HepG2 (cell line): ENCODE results near the gene ZFHX3. TPM values are rescaled to one million over a fixed set of nuclear protein-coding genes. Genes with fewer than 3 reads are reported as not detected.

ENCODE experiments used
- CHD2 ChIP-seq: IDR thresholded peaks from 2 replicates; pipeline ENCODE4 v1.6.1; 2011; ENCODE audit warnings: low read depth, low read length, improper control_type of control experiment
- ETV6 ChIP-seq: sonication (generic); formaldehyde crosslinking; conservative IDR thresholded peaks from 2 replicates; pipeline ENCODE4 v1.4.0; 2020; ENCODE audit warnings: missing genetic modification reagents
- FOXA3 ChIP-seq: IDR thresholded peaks from 2 replicates; pipeline ENCODE4 v1.6.1; 2016; ENCODE audit warnings: missing genetic modification reagents, missing compliant biosample characterization
- HOXD1 ChIP-seq: sonication (generic); formaldehyde crosslinking; IDR thresholded peaks from 2 replicates; pipeline ENCODE4 v1.5.0; 2020; ENCODE audit warnings: missing genetic modification reagents
- MED1 ChIP-seq: sonication (generic); formaldehyde crosslinking; IDR thresholded peaks from 2 replicates; pipeline ENCODE4 v1.4.0; 2020; ENCODE audit warnings: missing genetic modification reagents
- NFE2 ChIP-seq: sonication (generic); formaldehyde crosslinking; IDR thresholded peaks from 2 replicates; pipeline ENCODE4 v1.4.0; 2020; ENCODE audit warnings: missing genetic modification reagents
- NR3C1 ChIP-seq: sonication (generic); formaldehyde crosslinking; IDR thresholded peaks from 2 replicates; pipeline ENCODE4 v1.4.0; 2020; ENCODE audit warnings: missing genetic modification reagents
- RCOR2 ChIP-seq: IDR thresholded peaks from 2 replicates; pipeline ENCODE4 v1.6.1; 2016; ENCODE audit warnings: missing biosample characterization, missing genetic modification reagents
- ZFX ChIP-seq: sonication (generic); formaldehyde crosslinking; IDR thresholded peaks from 2 replicates; pipeline ENCODE4 v1.4.0; 2020; ENCODE audit warnings: mild to moderate bottlenecking, low read depth, missing genetic modification reagents, moderate library complexity
- ZMYM3 ChIP-seq: sonication (generic); formaldehyde crosslinking; IDR thresholded peaks from 2 replicates; pipeline ENCODE4 v1.5.1; 2020; ENCODE audit warnings: mild to moderate bottlenecking, missing genetic modification reagents
- ZMYM4 ChIP-seq: sonication (generic); formaldehyde crosslinking; IDR thresholded peaks from 2 replicates; pipeline ENCODE4 v1.8.1; 2023; ENCODE audit warnings: mild to moderate bottlenecking, missing genetic modification reagents
- ZNF441 ChIP-seq: sonication (generic); formaldehyde crosslinking; IDR thresholded peaks from 2 replicates; pipeline ENCODE4 v1.7.0; 2021; ENCODE audit warnings: missing genetic modification reagents, borderline replicate concordance
- ZUFSP ChIP-seq: sonication (generic); formaldehyde crosslinking; IDR thresholded peaks from 2 replicates; pipeline ENCODE4 v1.9.0; 2021; ENCODE audit warnings: missing genetic modification reagents, mild to moderate bottlenecking, borderline replicate concordance
- polyA plus RNA-seq, 8 experiments: library from polyadenylated mRNA; depleted of rRNA in 3 of 8; stranded (reverse) in 7 of 8; unstranded in 1 of 8; fragments of >200 nt; fragmentation: Illumina TruSeq in 4 of 8; extraction: Trizol in 4 of 8; gene quantifications; 2 replicates each; pipeline versions ENCODE4 v1.2.1 to v1.2.3, GENCODE V29; 2011 to 2016; ENCODE audit warnings: low read depth in 4 of 8, missing spikeins in 1 of 8, mixed read lengths in 1 of 8; ENCODE audit not compliant: insufficient read depth in 1 of 8
- total RNA-seq, 5 experiments: library from RNA; depleted of rRNA; stranded (reverse); fragments of >200 nt; fragmentation: Illumina TruSeq; extraction: Trizol; gene quantifications; 2 replicates each; pipeline ENCODE4 v1.2.3, GENCODE V29; 2016; ENCODE audit warnings: low read depth in 1 of 5
- TF ChIP-seq, protein P1 (sequence below): sonication (generic); formaldehyde crosslinking; IDR thresholded peaks from 2 replicates; pipeline ENCODE4 v1.4.0; 2020; ENCODE audit warnings: missing genetic modification reagents, borderline replicate concordance
- TF ChIP-seq, protein P2 (sequence below): IDR thresholded peaks from 2 replicates; pipeline ENCODE4 v1.4.0; 2020; ENCODE audit warnings: mild to moderate bottlenecking, missing genetic modification reagents
- TF ChIP-seq, protein P3 (sequence below): sonication (generic); formaldehyde crosslinking; IDR thresholded peaks from 2 replicates; pipeline ENCODE4 v1.4.0; 2020; ENCODE audit warnings: mild to moderate bottlenecking, missing genetic modification reagents
- TF ChIP-seq, protein P4 (sequence below): sonication (generic); formaldehyde crosslinking; IDR thresholded peaks from 2 replicates; pipeline ENCODE4 v1.4.0; 2020; ENCODE audit warnings: mild to moderate bottlenecking, missing genetic modification reagents

ZFHX3 gene
- total and polyA plus RNA-seq, 2 of the 13 experiments (the other 11 are each of a cell fraction or from before 2014, with no cell fraction given): 5.0 to 6.0 TPM

DNA sequence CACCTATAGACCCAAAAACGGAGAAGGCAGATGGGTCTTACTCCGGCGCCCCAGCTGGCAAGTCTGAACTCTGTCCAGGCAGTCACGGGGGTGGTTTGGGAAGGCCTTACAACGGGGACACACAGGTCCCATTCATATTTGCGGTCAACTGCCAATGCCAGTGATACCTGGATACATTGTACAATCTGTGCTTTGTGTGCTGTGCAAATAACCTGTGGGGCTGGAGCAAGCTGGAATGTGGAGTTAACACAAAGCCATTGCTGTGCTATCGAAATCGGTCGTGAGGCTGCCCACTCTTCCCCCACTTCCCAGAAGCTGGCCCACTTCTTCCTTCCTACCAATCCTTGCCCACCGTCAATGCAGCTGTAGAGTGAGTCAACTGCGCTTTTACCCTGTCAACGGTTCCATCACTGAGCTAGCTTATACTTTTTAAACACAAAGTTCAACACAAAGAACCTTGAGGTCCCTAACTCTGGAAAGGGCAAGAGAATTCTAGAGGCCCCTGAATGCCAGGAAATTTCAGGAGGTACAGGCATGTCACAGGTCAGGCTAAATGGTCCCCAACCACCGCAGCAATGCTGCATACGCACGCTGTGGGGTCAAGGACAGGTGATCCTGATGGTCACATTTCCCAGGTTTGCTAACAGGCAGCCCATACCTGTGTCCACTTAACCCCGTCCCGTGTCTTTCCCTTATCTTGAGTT is 122.8 kb downstream of the ZFHX3 start (continued):
- TF ChIP-seq, protein P1, sequence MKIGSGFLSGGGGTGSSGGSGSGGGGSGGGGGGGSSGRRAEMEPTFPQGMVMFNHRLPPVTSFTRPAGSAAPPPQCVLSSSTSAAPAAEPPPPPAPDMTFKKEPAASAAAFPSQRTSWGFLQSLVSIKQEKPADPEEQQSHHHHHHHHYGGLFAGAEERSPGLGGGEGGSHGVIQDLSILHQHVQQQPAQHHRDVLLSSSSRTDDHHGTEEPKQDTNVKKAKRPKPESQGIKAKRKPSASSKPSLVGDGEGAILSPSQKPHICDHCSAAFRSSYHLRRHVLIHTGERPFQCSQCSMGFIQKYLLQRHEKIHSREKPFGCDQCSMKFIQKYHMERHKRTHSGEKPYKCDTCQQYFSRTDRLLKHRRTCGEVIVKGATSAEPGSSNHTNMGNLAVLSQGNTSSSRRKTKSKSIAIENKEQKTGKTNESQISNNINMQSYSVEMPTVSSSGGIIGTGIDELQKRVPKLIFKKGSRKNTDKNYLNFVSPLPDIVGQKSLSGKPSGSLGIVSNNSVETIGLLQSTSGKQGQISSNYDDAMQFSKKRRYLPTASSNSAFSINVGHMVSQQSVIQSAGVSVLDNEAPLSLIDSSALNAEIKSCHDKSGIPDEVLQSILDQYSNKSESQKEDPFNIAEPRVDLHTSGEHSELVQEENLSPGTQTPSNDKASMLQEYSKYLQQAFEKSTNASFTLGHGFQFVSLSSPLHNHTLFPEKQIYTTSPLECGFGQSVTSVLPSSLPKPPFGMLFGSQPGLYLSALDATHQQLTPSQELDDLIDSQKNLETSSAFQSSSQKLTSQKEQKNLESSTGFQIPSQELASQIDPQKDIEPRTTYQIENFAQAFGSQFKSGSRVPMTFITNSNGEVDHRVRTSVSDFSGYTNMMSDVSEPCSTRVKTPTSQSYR (CRISPR knock-in tag): peak; percentile 92
- TF ChIP-seq ZFX (CRISPR knock-in tag) (peak; percentile 82), ZMYM3 (CRISPR knock-in tag) (peak; percentile 63; the same call in 1 of the 2 replicates), FOXA3 (peak; percentile 91), CHD2 (no peak; the same call in 1 of the 2 replicates), ZUFSP (CRISPR knock-in tag) (no peak), ZNF441 (CRISPR knock-in tag) (peak; percentile 45; the same call in 1 of the 2 replicates), ZMYM4 (CRISPR knock-in tag) (peak; percentile 88), HOXD1 (CRISPR knock-in tag) (peak; percentile 85; the same call in 1 of the 2 replicates), RCOR2 (CRISPR knock-in tag) (peak; percentile 86; the same call in 1 of the 2 replicates), ETV6 (peak; percentile 87; the same call in 1 of the 2 replicates), NR3C1 (CRISPR knock-in tag) (no peak), MED1 (CRISPR knock-in tag) (peak; percentile 84), NFE2 (no peak)
- TF ChIP-seq, protein P2, sequence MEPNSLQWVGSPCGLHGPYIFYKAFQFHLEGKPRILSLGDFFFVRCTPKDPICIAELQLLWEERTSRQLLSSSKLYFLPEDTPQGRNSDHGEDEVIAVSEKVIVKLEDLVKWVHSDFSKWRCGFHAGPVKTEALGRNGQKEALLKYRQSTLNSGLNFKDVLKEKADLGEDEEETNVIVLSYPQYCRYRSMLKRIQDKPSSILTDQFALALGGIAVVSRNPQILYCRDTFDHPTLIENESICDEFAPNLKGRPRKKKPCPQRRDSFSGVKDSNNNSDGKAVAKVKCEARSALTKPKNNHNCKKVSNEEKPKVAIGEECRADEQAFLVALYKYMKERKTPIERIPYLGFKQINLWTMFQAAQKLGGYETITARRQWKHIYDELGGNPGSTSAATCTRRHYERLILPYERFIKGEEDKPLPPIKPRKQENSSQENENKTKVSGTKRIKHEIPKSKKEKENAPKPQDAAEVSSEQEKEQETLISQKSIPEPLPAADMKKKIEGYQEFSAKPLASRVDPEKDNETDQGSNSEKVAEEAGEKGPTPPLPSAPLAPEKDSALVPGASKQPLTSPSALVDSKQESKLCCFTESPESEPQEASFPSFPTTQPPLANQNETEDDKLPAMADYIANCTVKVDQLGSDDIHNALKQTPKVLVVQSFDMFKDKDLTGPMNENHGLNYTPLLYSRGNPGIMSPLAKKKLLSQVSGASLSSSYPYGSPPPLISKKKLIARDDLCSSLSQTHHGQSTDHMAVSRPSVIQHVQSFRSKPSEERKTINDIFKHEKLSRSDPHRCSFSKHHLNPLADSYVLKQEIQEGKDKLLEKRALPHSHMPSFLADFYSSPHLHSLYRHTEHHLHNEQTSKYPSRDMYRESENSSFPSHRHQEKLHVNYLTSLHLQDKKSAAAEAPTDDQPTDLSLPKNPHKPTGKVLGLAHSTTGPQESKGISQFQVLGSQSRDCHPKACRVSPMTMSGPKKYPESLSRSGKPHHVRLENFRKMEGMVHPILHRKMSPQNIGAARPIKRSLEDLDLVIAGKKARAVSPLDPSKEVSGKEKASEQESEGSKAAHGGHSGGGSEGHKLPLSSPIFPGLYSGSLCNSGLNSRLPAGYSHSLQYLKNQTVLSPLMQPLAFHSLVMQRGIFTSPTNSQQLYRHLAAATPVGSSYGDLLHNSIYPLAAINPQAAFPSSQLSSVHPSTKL (CRISPR knock-in tag): peak; percentile 93
- TF ChIP-seq, protein P3, sequence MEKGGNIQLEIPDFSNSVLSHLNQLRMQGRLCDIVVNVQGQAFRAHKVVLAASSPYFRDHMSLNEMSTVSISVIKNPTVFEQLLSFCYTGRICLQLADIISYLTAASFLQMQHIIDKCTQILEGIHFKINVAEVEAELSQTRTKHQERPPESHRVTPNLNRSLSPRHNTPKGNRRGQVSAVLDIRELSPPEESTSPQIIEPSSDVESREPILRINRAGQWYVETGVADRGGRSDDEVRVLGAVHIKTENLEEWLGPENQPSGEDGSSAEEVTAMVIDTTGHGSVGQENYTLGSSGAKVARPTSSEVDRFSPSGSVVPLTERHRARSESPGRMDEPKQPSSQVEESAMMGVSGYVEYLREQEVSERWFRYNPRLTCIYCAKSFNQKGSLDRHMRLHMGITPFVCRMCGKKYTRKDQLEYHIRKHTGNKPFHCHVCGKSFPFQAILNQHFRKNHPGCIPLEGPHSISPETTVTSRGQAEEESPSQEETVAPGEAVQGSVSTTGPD (CRISPR knock-in tag): no peak; the same call in 1 of the 2 replicates
- TF ChIP-seq, protein P4, sequence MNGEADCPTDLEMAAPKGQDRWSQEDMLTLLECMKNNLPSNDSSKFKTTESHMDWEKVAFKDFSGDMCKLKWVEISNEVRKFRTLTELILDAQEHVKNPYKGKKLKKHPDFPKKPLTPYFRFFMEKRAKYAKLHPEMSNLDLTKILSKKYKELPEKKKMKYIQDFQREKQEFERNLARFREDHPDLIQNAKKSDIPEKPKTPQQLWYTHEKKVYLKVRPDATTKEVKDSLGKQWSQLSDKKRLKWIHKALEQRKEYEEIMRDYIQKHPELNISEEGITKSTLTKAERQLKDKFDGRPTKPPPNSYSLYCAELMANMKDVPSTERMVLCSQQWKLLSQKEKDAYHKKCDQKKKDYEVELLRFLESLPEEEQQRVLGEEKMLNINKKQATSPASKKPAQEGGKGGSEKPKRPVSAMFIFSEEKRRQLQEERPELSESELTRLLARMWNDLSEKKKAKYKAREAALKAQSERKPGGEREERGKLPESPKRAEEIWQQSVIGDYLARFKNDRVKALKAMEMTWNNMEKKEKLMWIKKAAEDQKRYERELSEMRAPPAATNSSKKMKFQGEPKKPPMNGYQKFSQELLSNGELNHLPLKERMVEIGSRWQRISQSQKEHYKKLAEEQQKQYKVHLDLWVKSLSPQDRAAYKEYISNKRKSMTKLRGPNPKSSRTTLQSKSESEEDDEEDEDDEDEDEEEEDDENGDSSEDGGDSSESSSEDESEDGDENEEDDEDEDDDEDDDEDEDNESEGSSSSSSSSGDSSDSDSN (CRISPR knock-in tag): peak; percentile 65
